Mesothelial cell of epicardium (in vitro differentiated cells): ENCODE results near the gene ASTL. TPM values are rescaled to one million over a fixed set of nuclear protein-coding genes. Genes with fewer than 3 reads are reported as not detected.

Experiments used
- DNase-seq, 2 experiments: peaks; one replicate each; pipeline ENCODE4 v3.0.0; 2021; ENCODE audit warnings: low spot score in 2 of 2; ENCODE audit not compliant: unreplicated experiment in 2 of 2
- H3K27ac Mint-ChIP-seq: 2 replicates; pipeline ENCODE4 v1.8.0; 2021; ENCODE audit warnings: mixed read lengths
- H3K27me3 Mint-ChIP-seq: 2 replicates; pipeline ENCODE4 v1.8.0; 2021; ENCODE audit warnings: low read depth, mixed read lengths
- H3K36me3 Mint-ChIP-seq: 2 replicates; pipeline ENCODE4 v1.8.0; 2021; ENCODE audit warnings: mixed read lengths
- H3K4me1 Mint-ChIP-seq: 2 replicates; pipeline ENCODE4 v1.8.0; 2021; ENCODE audit warnings: mixed read lengths
- H3K4me3 Mint-ChIP-seq: 2 replicates; pipeline ENCODE4 v1.8.0; 2021; ENCODE audit warnings: mild to moderate bottlenecking, moderate library complexity, mixed read lengths
- H3K9me3 Mint-ChIP-seq: 2 replicates; pipeline ENCODE4 v1.8.0; 2021; ENCODE audit warnings: mixed read lengths
- total RNA-seq: library from RNA; stranded (reverse); gene quantifications from 3 replicates; pipeline ENCODE4 v1.2.1, GENCODE V29; 2021
- TF ChIP-seq, protein P1 (sequence below): fragments of 200-600 bp; sonication (generic); IDR thresholded peaks from one replicate; pipeline ENCODE4 v1.5.0; 2021; ENCODE audit warnings: antibody characterized with exemption; ENCODE audit not compliant: unreplicated experiment

ASTL gene
- total RNA-seq, 1 donor from 2014 or later: 1.2 TPM

GRCh38 chr2:96074156-96074555 lies 64.1 kb downstream of the ASTL start:
- TF ChIP-seq, protein P1, sequence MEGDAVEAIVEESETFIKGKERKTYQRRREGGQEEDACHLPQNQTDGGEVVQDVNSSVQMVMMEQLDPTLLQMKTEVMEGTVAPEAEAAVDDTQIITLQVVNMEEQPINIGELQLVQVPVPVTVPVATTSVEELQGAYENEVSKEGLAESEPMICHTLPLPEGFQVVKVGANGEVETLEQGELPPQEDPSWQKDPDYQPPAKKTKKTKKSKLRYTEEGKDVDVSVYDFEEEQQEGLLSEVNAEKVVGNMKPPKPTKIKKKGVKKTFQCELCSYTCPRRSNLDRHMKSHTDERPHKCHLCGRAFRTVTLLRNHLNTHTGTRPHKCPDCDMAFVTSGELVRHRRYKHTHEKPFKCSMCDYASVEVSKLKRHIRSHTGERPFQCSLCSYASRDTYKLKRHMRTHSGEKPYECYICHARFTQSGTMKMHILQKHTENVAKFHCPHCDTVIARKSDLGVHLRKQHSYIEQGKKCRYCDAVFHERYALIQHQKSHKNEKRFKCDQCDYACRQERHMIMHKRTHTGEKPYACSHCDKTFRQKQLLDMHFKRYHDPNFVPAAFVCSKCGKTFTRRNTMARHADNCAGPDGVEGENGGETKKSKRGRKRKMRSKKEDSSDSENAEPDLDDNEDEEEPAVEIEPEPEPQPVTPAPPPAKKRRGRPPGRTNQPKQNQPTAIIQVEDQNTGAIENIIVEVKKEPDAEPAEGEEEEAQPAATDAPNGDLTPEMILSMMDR: no peak
- Mint-ChIP-seq H3K4me3 (no peak overlapping the region), H3K9me3 (peaks cover 26% of the 10 kb centered on the region), H3K4me1 (no peaks in the 10 kb centered on the region), H3K36me3 (no peaks in the 10 kb centered on the region), H3K27ac (no peak overlapping the region), H3K27me3 (peaks cover 1% of the 10 kb centered on the region)
- DNase-seq: no peak

DNA sequence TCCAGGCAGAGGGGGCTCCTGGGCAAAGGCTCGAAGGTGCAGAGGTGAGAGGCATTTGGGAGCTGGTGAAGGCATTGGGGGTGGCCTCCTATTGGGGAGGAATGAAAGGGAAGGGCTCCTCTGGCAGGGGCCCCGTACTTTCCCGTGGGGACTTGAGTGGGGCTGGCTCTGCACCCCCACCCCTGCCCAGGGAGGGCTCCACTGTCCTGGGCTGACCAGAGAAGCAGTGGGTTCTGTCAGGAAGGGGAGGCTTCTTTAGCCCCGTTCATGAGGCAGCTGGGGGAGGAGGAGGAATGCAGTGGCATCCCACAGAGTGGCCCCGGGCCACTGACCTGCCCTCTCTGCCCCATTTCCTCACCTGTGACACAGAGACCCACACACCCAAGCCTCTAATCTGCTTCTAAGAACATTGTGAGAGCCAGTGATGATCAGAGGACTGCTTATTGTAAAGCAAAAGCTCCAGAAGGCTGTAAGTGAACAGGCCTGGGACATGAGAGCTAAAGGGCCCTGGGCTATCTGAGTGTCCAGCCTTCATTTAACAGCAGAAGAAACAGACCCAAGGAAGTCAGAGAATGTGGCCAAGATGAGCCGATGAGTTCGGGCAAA lies 65.0 kb downstream of the ASTL start:
- TF ChIP-seq, protein P1: no peak
- no peaks in the 10 kb centered on the region for H3K36me3 Mint-ChIP-seq
- H3K4me3 Mint-ChIP-seq: no peak overlapping the region
- H3K27ac Mint-ChIP-seq: no peak overlapping the region
- H3K27me3 Mint-ChIP-seq: no peaks in the 10 kb centered on the region
- H3K9me3 Mint-ChIP-seq: peaks cover 26% of the 10 kb centered on the region
- DNase-seq: no peak
- H3K4me1 Mint-ChIP-seq: no peaks in the 10 kb centered on the region

Other genes starting within 250 kb of the ASTL start
- gene ANKRD36C, start 146.7 kb downstream of the ASTL start, total RNA-seq: 61.0 to 69.4 TPM (median 62.5 TPM) in 3 replicates
- gene GPAT2, start 103.6 kb downstream of the ASTL start, total RNA-seq: not detected in 3 replicates
- 0.51 to 0.63 TPM (median 0.56 TPM) in 3 replicates for gene ADRA2B, start 21.9 kb downstream of the ASTL start, total RNA-seq
- gene DUSP2, start 6.9 kb upstream of the ASTL start, total RNA-seq: 38.3 to 42.7 TPM (median 40.6 TPM) in 3 replicates
- gene STARD7, start 70.3 kb upstream of the ASTL start, total RNA-seq: 107 to 109 TPM (median 108 TPM) in 3 replicates
- 30.1 to 36.2 TPM (median 32.5 TPM) in 3 replicates for gene TMEM127, start 127.5 kb upstream of the ASTL start, total RNA-seq
- gene CIAO1, start 127.7 kb upstream of the ASTL start, total RNA-seq: 73.8 to 74.6 TPM (median 74.2 TPM) in 3 replicates
- 195 to 200 TPM (median 199 TPM) in 3 replicates for gene SNRNP200, start 167.0 kb upstream of the ASTL start, total RNA-seq
- gene ITPRIPL1, start 186.8 kb upstream of the ASTL start, total RNA-seq: 8.9 to 12.0 TPM (median 10.9 TPM) in 3 replicates
- 13.1 to 13.9 TPM (median 13.6 TPM) in 3 replicates for gene NCAPH, start 197.3 kb upstream of the ASTL start, total RNA-seq